GM10266 (cell line): ENCODE results near the gene FGFR2.

Experiments
- DNase-seq: peaks from one replicate; pipeline ENCODE4 v3.0.0; 2012; ENCODE audit errors: extremely low spot score
- TF ChIP-seq, protein P1 (sequence below): IDR thresholded peaks from 2 replicates; pipeline ENCODE4 v1.5.1; 2012; ENCODE audit warnings: mild to moderate bottlenecking, low read depth; ENCODE audit not compliant: control insufficient read depth, insufficient read depth; ENCODE audit errors: missing control alignments

FGFR2 gene

DNA sequence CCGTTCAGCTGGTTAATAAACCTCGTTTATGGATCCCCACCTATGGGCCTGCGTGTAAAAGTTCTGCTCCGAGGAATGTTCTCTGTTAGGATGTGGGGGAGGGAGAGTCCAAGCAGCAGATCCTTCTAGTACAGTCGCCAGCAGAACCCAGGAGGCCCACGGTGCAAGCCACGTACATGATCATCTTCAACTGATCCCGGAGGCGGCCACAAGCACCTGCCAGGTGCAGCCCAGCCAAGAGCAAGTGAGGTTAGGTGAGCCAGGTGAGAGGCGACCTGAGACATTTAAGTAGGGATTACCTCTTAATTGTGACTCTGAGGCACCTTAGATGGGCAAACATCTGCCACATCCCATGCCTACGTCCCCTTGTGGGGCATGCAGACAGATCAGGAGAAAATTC, 18.0 kb upstream of the FGFR2 start:
- TF ChIP-seq, protein P1, sequence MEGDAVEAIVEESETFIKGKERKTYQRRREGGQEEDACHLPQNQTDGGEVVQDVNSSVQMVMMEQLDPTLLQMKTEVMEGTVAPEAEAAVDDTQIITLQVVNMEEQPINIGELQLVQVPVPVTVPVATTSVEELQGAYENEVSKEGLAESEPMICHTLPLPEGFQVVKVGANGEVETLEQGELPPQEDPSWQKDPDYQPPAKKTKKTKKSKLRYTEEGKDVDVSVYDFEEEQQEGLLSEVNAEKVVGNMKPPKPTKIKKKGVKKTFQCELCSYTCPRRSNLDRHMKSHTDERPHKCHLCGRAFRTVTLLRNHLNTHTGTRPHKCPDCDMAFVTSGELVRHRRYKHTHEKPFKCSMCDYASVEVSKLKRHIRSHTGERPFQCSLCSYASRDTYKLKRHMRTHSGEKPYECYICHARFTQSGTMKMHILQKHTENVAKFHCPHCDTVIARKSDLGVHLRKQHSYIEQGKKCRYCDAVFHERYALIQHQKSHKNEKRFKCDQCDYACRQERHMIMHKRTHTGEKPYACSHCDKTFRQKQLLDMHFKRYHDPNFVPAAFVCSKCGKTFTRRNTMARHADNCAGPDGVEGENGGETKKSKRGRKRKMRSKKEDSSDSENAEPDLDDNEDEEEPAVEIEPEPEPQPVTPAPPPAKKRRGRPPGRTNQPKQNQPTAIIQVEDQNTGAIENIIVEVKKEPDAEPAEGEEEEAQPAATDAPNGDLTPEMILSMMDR: no peak
- DNase-seq: no peak

DNA sequence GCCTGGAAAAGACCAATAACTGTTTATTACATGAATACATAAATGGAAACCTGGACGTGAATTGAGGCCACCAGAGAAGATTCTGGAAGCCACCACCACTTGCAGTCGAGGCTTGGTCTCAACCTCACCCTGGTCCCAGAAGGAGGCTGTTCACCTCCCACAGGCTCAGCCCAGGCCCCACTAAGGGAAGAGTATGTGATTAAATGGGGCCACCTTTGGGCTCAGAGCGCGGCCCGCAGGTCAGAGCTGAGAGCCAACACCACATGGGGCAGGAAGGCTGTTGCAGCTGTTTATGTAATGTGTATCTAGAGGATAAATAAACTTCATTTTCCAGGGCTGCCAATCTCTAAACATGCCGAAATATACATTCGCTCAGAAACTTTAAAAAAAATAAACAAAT, 17.6 kb upstream of the FGFR2 start:
- TF ChIP-seq, protein P1: no peak

DNA sequence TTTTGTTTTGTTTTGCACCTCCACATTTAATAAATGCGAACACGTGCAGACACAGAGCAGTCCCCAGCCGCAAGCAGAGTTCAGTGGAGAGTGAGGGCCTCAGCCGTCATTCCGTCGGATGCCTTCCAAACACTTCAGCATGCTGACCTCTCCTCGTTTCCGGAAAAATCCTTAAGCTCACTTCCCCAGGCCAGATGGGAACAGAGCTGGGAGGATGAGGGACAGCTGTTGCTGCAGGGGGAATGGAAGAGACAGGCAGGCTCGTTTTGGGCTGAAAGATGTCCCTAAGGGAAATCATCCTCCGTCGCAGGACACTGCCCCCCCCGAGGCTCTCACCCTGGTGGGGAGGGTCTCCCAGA, 17.2 kb upstream of the FGFR2 start:
- TF ChIP-seq, protein P1: no peak
- no peak for DNase-seq

More for the DNA sequence above, 17.6 kb upstream of the FGFR2 start:
- DNase-seq: no peak

DNA sequence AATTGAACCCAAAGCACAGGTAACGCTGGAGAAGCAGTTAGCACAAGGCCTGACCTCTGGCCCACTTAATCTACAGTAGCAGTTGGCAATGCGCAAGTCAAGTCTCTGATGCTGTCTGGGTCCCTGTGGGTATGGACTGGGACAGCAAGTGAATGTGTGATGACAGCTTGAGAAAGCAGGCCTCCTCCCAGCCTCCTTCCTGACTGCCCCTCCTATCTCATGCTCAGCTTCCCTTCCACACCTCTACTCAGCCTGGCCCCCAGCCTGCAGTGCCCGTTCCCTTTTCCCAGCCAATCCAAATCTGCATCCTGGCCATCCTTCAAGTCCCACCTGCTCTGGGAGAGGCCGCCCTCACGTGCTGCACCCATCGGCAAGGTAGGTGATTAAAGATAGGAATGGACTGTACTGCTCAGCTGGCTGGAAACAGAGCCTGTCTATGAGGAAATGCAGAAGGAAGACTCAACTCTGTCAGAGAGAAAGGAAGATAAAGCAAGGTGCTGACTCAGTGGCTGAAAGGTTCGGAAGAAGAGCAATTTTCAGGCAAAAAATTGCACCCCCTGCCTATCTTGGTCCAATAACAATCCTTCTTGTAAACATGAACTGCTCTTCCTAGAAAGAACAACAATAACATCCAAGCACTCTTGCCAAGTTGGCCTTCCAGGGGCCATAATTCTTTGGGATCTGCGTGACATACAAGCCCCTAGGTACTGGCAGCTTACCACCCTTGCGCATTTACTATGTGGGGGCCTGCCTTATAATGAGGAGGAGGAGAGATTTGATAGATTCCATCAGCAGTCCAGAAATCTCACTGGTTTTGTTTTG, 16.6 kb upstream of the FGFR2 start:
- TF ChIP-seq, protein P1: no peak
- no peak for DNase-seq

DNA sequence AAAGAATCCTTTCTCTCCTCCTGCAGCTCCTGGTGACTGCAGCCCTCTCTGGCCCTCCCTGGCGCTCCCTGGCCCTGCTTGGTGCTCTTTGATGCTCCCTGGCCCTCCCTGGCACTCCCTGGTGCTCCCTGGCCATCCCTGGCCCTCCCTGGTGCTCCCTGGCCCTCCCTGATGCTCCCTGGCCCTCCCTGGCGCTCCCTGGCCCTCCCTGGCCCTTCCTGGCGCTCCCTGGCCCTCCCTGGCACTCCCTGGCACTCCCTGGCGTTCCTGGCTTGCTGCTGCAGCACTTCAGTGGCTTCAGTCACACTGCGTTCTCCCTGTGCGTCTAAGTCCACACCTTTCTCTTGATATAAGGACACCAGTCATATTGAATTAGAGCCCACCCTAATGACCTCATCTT, 15.2 kb upstream of the FGFR2 start:
- TF ChIP-seq, protein P1: no peak
- no peak for DNase-seq

DNA sequence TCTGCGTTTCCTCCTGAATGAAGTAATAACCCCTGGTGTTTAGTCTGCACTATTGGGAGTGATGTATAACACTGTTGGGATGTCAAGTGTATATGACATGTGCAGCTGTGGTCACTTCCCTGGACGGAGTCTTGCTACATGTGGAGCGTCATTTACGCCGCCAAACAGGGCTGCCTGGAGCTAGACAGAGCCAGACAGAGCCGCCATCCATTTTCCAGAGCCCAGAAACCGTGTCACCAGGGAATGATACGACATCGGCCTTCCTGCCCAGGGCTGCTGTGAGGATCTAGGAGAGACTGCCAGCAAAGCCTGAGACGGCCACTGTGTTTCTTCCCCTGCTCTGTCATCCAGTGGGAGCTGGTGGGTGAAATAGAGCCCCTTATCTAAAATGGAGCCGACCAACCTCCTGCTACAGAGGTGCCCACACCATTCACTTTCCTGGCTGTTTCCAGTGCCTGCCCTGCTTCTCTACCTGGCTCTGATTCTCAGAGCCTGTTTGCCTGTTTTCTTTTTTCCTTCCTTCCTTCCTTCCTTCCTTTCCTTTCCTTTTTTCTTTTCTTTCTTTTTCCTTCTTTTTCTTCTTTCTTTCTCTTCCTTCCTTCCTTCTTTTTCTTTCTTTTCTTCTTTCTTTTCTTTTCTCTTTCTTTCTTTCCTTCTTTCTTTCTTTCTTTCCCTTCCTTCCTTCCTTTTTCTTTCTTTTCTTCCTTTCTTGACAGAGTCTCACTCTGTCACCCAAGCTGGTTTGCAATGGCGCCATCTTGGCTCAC, 13.3 kb upstream of the FGFR2 start:
- DNase-seq: no peak
- TF ChIP-seq, protein P1: no peak

DNA sequence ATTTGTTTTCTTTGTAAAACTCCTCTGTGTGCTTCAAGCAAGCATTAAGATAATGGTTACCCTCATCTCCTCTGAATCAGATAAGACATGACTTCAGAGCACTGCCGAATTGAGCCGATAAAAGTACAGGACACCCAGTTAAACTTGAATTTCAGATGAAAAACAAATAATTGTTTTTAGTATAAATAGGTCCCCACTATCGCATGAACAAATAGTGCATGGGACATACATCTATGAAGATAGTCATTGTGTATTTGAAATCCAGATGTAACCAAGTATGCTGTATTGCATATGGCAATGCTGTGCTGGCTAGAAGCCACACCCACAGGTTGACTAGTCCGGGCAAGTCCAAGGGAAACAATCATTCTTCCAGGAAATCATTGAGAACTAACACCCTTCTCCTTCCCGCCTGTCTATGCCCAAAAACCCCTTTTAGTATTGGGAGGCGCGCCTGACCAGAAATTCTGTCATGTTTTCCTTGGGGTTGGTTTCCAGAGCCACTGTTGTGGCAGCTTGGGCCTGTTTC, 12.6 kb upstream of the FGFR2 start:
- TF ChIP-seq, protein P1: no peak
- no peak for DNase-seq
